DOHH2 (cell line): Measurements from ENCODE around the gene TBC1D2B.

Source experiments
- CTCF ChIP-seq: fragments of 200-600 bp; sonication (generic); IDR thresholded peaks from one replicate; pipeline ENCODE4 v1.5.1; 2014; ENCODE audit warnings: antibody characterized with exemption, mild to moderate bottlenecking, low read depth, low read length; ENCODE audit not compliant: poor library complexity, severe bottlenecking
- EZH2phosphoT487 ChIP-seq: fragments of 200-600 bp; sonication (generic); IDR thresholded peaks from 2 replicates; pipeline ENCODE4 v1.6.1; 2017; ENCODE audit warnings: borderline replicate concordance, mild to moderate bottlenecking, antibody characterized with exemption, low read length, moderate library complexity, mixed read lengths

GRCh38 chr15:78051596-78051995, 25.9 kb downstream of the TBC1D2B start:
- TF ChIP-seq CTCF (no peak), EZH2phosphoT487 (no peak)
